ENCODE measurements around the gene TRMT1L. TPM values are rescaled to one million over a fixed set of nuclear protein-coding genes. Genes with fewer than 3 reads are reported as not detected.

TRMT1L gene
- total RNA-seq, 2 experiments from 2014 or later, result 15.0 to 25.7 TPM

GRCh38 chr1:185075476-185075875, 81.3 kb downstream of the TRMT1L start:
- BruUV-seq (replicated peaks), result no TSS peak
- Histone ChIP-seq H3K9me2 (ENCODE audit: insufficient read depth, low read length) (no peaks in the 10 kb centered on the region), H3K4me2 (ENCODE audit: low read length) (no peak overlapping the region), H3K27ac (ENCODE audit: low read depth, low read length, poor library complexity, severe bottlenecking) (no peak overlapping the region), H3K36me3 (ENCODE audit: insufficient read depth, low read length) (no peaks in the 10 kb centered on the region), H4K20me1 (ENCODE audit: insufficient read depth, low read length) (no peaks in the 10 kb centered on the region), H3K4me1 (ENCODE audit: insufficient read depth, low read length, poor library complexity, severe bottlenecking) (no peaks in the 10 kb centered on the region), H3K79me2 (ENCODE audit: insufficient read depth, low read depth, low read length) (peaks cover 33% of the 10 kb centered on the region), H3K4me3 (ENCODE audit: low read depth, low read length, poor library complexity, severe bottlenecking) (no peak overlapping the region), H2AFZ (ENCODE audit: low read length) (no peak overlapping the region), H3K9me3 (ENCODE audit: low read length) (no peaks in the 10 kb centered on the region)
- ChIA-PET POLR2A (interaction anchor here (0.9 to 2.8 kb wide), 2 partner anchors 10 to 16 kb away, joined by 5 to 12 read pairs; no protein-coding TSS in a partner anchor), CTCF (ENCODE audit: unreplicated experiment) (no interaction called here)
- no peak for TF ChIP-seq EZH2phosphoT487 (IDR thresholded peaks at IDR 0.05; ENCODE audit: borderline replicate concordance, low read depth, low read length)
- no peak for TF ChIP-seq CTCF (conservative IDR thresholded peaks at IDR 0.05; ENCODE audit: low read length)
- DNase-seq (ENCODE audit: low spot score), result no peak
- intact Hi-C loops (cut with micrococcal nuclease; ENCODE audit: unreplicated experiment), result no loop called here

- no peaks in the 10 kb centered on the region for H3K36me3 ChIP-seq (ENCODE audit: insufficient read depth, low read length)
- H3K4me3 ChIP-seq (ENCODE audit: low read depth, low read length, poor library complexity, severe bottlenecking), result no peak overlapping the region
- no peaks in the 10 kb centered on the region for H3K9me3 ChIP-seq (ENCODE audit: low read length)
- H3K79me2 ChIP-seq (ENCODE audit: insufficient read depth, low read depth, low read length), result peaks cover 33% of the 10 kb centered on the region
- H3K9me2 ChIP-seq (ENCODE audit: insufficient read depth, low read length), result no peaks in the 10 kb centered on the region
- DNase-seq (ENCODE audit: low spot score), result no peak
- no peak overlapping the region for H3K27ac ChIP-seq (ENCODE audit: low read depth, low read length, poor library complexity, severe bottlenecking)
- H3K4me1 ChIP-seq (ENCODE audit: insufficient read depth, low read length, poor library complexity, severe bottlenecking), result no peaks in the 10 kb centered on the region
- no peaks in the 10 kb centered on the region for H4K20me1 ChIP-seq (ENCODE audit: insufficient read depth, low read length)
- POLR2A ChIA-PET, result interaction anchor here (2.8 kb wide), 1 partner anchor 9 kb away, joined by 12 read pairs; no protein-coding TSS in a partner anchor
- no peak overlapping the region for H2AFZ ChIP-seq (ENCODE audit: low read length)
- no TSS peak for BruUV-seq (replicated peaks)
- CTCF ChIA-PET (ENCODE audit: unreplicated experiment), result interaction anchor here (0.9 kb wide), 1 partner anchor 9 kb away, joined by 3 read pairs; no protein-coding TSS in a partner anchor
- no peak for TF ChIP-seq CTCF (conservative IDR thresholded peaks at IDR 0.05; ENCODE audit: low read length)
- no peak for TF ChIP-seq EZH2phosphoT487 (IDR thresholded peaks at IDR 0.05; ENCODE audit: borderline replicate concordance, low read depth, low read length)
- intact Hi-C loops (cut with micrococcal nuclease; ENCODE audit: unreplicated experiment), result no loop called here
- no peak overlapping the region for H3K4me2 ChIP-seq (ENCODE audit: low read length)
Measured at GRCh38 chr1:185074307-185074706, 82.4 kb downstream of the TRMT1L start.

- Histone ChIP-seq H3K4me3 (ENCODE audit: low read depth, low read length, poor library complexity, severe bottlenecking) (no peak overlapping the region), H4K20me1 (ENCODE audit: insufficient read depth, low read length) (no peaks in the 10 kb centered on the region), H3K4me1 (ENCODE audit: insufficient read depth, low read length, poor library complexity, severe bottlenecking) (no peaks in the 10 kb centered on the region), H2AFZ (ENCODE audit: low read length) (no peak overlapping the region), H3K27ac (ENCODE audit: low read depth, low read length, poor library complexity, severe bottlenecking) (no peak overlapping the region), H3K79me2 (ENCODE audit: insufficient read depth, low read depth, low read length) (peaks cover 28% of the 10 kb centered on the region; the same call in 1 of the 2 replicates), H3K9me2 (ENCODE audit: insufficient read depth, low read length) (no peaks in the 10 kb centered on the region), H3K4me2 (ENCODE audit: low read length) (no peak overlapping the region), H3K36me3 (ENCODE audit: insufficient read depth, low read length) (no peaks in the 10 kb centered on the region), H3K9me3 (ENCODE audit: low read length) (no peaks in the 10 kb centered on the region)
- TF ChIP-seq CTCF (conservative IDR thresholded peaks at IDR 0.05; ENCODE audit: low read length) (no peak), EZH2phosphoT487 (IDR thresholded peaks at IDR 0.05; ENCODE audit: borderline replicate concordance, low read depth, low read length) (no peak)
- intact Hi-C loops (cut with micrococcal nuclease; ENCODE audit: unreplicated experiment), result no loop called here
- ChIA-PET CTCF (ENCODE audit: unreplicated experiment) (interaction anchor here (0.9 kb wide), 1 partner anchor 9 kb away, joined by 3 read pairs; no protein-coding TSS in a partner anchor), POLR2A (interaction anchor here (2.8 kb wide), 1 partner anchor 8 kb away, joined by 12 read pairs; no protein-coding TSS in a partner anchor)
- no TSS peak for BruUV-seq (replicated peaks)
- DNase-seq (ENCODE audit: low spot score), result no peak
Measured at GRCh38 chr1:185073725-185074124, 83.0 kb downstream of the TRMT1L start.

Measured in OCI-LY7 (cell line).